Measurements from ENCODE around the gene CDH13.

CDH13 gene

GRCh38 chr16:82793528-82794245 lies 166.9 kb downstream of the CDH13 start:
- no peak for DNase-seq

DNA sequence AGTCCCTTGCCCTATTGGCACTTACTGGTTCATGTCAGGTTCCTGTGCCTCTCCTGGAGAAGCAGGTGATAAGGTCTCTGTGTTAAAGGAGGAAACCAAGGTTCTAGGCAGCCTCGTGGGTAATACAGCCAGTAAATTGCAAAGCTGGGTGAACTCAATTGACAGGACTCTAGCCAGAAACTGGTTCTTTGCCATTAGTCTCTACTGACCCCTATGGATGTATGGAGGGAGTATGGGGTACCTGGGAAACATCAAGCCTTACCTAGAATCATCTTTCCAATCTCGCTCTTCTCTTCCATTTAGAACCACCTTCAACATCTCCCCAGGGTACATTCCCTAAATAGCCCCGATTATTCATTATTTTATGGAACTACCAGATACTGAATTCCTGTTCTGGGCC lies 169.3 kb downstream of the CDH13 start:
- DNase-seq, result no peak

- no peak for DNase-seq
These were observed 174.6 kb downstream of the CDH13 start for GRCh38 chr16:82801361-82801760.

- DNase-seq, result no peak
These were observed 179.1 kb downstream of the CDH13 start for GRCh38 chr16:82805866-82806265.

DNA sequence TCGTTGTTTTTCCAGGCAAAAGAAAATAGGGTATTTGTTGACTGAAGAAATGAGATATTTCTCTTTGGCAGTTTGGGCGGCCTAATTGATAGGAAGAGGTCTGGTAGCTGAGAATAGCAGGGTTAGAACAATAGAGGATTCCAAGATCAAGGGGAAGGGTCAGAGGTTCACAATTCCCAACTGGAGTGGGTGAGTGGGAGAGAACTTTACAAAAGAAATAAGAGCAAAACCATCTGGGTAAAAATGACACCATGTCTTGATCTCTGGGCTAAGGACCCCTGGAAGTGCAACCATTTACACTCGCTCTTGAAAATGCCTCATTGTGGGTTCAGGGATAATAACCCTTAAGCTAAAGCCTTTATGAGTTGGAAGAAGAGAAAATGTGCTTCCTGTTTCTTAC lies 180.5 kb downstream of the CDH13 start:
- no peak for DNase-seq

DNA sequence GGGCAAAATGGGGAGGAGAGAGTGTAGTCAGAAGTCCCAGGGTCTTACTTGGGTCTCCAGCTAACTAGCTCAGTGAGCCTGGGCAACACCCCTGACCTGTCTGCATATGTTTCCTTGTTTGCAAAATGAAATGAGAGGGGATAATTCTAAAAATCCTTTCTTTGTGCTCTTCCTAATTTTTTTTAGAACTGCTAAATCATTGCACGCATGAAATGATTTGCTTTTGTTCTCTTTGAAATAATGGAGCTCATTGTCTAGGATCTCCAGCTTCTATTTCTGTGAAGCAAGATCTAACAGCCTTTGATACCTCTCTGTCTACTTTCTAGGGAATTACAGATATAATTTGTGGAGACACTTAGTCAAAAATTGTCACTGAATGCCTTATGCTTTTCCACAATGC lies 181.3 kb downstream of the CDH13 start:
- DNase-seq, result no peak

DNA sequence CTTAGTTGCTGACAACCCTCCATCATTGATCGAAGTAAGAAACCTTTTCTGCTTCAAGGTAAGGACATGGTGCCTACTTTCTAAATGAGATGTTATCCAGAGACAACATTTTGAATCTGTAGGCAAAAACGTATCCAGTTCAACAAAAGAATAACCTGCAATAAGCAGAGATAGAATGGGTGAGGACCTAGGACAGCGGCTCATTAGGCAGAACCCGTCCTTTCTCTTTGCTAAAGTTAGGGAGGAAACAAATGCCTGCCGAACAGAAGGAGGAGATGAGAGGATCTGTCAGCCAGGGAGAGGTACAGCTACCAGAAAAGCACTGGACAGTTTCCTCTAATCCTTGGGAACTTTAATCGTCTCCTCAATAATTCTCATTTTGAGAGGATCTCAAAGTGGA lies 183.3 kb downstream of the CDH13 start:
- no peak for DNase-seq

DNA sequence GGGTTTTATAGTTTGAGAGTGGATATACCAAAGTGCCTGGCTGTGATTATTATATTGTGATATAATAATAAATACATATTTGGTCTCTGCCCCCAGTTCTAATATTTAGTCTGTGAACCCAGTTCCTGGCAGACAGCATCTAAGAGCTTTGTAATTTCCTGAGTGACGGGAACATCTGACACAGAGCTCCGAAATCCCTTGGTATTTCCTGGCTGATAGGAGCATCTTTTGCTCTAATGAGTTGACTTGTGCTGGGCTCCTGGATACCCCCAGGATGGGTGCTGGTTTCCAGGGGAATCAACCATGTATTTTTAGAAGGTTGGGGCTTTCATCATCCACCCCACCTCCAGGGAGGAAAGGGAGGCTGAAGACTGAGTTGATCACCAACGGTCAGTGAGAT lies 187.3 kb downstream of the CDH13 start:
- DNase-seq, result no peak

GRCh38 chr16:82819286-82819685 lies 192.5 kb downstream of the CDH13 start:
- no peak for DNase-seq

GRCh38 chr16:82820855-82821254 lies 194.1 kb downstream of the CDH13 start:
- no peak for DNase-seq

- no peak for DNase-seq
These were observed 197.6 kb downstream of the CDH13 start for GRCh38 chr16:82824408-82824807.

- no peak for DNase-seq
These were observed 202.5 kb downstream of the CDH13 start for GRCh38 chr16:82829301-82829700.

DNA sequence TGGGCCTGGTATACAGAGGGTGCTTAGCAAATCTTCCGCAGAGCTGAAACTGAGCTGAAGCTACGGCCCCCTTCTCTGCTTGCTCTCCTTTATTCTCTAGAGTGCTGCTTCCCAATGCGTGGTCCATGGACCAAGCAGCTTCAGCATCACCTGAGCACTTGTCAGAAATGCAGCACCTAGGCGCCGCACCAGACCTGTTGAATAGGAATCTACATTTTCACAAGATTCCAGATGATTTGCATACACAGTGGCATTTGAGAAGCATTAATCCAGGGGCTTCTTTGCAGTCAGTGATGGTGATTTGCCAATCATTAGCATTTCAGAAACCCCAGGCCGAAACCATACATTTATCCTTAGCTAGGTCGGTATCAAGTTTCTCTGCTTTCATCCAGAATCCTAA lies 204.2 kb downstream of the CDH13 start:
- DNase-seq, result no peak

- no peak for DNase-seq
These were observed 206.1 kb downstream of the CDH13 start for GRCh38 chr16:82832821-82833220.

DNA sequence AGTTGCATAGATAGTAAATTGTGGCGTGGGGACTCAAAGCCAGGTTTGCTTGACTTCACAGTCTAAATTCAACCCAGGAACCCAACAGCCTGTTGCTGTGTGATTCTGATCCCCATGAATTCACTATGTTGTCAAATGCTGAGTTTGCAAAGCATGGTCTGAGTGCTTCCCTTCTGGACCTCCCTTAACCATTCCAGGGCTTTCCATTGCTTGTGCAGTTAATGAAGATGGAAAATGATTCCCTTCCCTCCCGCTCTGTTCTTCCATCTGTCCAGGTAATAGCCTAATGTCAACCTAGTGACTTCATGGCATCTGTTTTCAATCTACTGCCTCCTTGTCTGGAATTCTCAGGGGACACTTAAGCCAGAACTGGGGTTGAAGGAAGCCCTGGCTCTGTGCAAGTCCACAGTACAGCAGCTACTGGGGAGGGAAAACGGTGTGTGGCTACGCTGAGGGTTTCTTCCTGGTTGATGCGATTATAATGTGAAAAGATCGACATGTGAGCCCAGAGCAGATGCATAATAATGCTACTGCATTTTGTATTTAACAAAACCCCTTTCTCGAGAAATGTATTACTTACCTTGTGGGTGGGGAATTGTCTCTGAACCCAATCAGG lies 206.7 kb downstream of the CDH13 start:
- no peak for DNase-seq

GRCh38 chr16:82834151-82834815 lies 207.5 kb downstream of the CDH13 start:
- DNase-seq, result no peak

- no peak for DNase-seq
These were observed 208.9 kb downstream of the CDH13 start for GRCh38 chr16:82835487-82836155.

- no peak for DNase-seq
These were observed 214.3 kb downstream of the CDH13 start for GRCh38 chr16:82841108-82841507.

DNA sequence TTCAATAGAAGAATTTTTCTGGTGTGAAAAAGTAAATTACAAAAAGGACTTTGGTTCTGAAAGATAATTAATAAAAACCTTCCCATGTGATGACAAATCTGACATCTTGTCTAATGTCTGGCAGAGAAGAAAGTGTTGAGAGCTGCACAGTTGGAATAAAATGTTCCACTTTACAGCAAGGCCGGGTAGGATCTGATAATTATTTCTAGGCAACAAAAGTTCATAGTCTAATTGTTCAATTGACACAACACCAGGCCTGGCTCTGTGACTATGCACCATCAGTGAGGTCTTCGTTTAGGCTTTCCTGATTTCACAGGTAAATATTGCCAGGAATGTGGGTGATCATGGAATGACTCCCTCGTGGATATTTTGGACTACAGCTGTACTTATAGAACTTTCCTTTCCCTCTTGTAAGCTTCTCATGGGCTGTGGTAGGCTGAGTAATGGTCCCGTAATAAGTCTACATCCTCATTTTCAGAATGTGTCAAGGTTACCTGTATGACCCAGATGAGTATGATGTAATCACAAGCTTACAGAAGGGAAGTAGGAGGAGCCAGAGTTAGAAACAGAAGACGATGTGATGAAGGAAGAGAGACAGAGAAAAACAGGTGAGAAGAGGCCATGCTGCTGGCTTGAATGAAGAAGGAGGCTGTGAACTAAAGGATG lies 217.0 kb downstream of the CDH13 start:
- DNase-seq, result no peak

DNA sequence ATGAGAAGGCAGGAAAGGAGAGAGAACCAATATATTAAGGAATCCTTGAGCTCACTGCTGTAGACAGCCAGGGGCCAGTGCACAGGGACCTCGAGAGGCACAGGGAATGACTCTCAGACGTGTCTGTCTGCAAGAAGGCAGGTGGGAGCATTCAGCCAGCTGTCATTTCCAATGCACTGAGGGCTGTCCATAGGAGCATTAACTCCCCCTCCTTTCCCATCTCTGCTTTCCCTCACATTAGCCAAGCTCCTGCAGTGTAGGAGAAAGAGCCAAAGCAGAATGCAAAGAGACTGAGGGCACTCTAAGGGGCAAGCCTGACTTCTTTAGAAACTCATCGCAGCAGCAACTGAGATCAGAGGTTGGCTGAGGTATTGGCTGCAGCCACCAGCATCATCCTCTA lies 218.3 kb downstream of the CDH13 start:
- no peak for DNase-seq

DNA sequence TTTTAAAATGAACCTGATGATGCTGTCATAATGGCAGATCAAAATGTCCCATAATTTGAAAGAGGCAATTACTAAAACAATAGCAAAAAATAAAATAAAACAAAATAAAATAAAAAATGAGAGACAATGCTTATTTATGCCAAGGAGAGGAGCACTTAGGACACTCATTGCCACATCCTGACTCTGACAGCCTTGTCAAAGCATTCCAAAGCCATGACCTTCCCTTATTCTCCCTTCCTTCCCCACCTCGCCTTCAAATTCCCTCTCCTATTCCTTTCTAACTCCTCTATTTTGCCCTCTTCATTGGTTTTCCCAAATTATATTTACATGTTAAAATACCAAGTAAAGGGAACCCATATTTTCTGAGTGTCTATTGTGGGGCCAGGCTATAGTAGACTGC lies 220.0 kb downstream of the CDH13 start:
- DNase-seq, result no peak

GRCh38 chr16:82848013-82848412 lies 221.2 kb downstream of the CDH13 start:
- DNase-seq, result no peak

GRCh38 chr16:82852388-82853008 lies 225.7 kb downstream of the CDH13 start:
- no peak for DNase-seq
